ENCODE data around the gene RAB14.
A peak's percentile ranks its signal among the peaks of the same experiment; 100 is the strongest.

RAB14 gene

DNA sequence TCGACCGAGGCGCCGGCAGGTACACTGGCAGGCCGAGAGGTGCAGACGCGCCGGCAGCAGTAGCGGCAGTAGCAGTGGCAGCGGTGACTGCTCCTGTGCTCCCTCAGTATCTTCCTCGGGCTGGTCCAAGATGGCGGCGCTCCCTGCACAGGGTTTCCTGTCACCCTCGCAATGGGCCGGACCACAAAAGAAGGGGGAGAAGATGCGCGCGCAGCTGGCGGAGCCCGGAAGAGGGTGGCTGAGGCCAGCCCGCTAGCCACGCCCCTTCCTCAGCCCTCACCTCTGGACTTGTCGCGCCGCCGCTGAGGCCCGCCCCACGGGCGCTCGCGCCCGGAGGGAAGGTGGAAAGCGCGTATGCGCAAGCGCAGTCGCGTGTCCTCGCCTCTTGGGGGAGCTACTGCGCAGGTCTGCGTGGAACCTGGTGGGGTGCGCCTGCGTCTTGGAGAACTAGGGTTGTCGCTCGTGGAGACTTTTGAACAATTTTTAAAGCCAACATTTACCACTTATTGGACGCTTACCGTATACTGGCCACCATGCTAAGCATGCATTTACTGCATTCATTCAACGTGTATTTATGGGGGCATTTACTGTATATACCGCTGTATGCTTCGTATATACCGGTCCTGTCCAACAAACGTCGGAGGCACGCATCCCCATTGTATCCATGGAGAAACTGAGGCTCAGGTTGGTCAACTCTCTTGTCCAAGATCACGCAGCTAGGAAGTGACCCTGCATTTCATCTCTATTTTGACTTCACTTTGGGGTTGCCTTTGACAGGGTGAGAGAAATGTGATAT is at the start of gene RAB14:
Gene RAB14, minus strand, starts transcription at position 132 of the 796 bp plus-strand sequence. CDS start 8,457 bp downstream, outside the sequence.
- DNase-seq = peak; percentile 95
- in situ Hi-C loops (cut with HindIII; ENCODE audit: low pct_ligation_motif_present, low pct_unique_long_range_greater_than_20kb, low sequenced_read_pairs) = no loop called here

DNA sequence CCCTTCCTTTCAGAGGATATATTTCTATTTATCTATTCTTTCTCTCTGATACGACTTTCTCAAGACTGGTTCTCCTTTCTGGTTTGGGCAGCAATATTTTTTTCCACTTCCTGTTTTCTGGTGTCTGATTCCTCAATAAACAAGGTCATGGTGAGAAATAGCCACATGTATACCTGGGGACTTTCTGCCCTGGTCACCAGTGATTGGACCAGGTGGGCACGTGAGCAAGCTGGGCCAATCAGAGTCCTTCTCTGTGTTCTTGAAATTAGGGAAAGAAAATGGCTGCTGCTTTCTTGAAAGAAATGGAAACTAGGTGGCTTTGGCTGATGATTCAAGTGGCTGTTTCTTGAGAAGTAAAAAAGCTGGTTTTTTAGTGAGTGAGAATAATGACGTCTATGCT is 47.9 kb upstream of the RAB14 start:
- in situ Hi-C loops (cut with HindIII; ENCODE audit: low pct_ligation_motif_present, low pct_unique_long_range_greater_than_20kb, low sequenced_read_pairs) = no loop called here
- no peak for DNase-seq

DNA sequence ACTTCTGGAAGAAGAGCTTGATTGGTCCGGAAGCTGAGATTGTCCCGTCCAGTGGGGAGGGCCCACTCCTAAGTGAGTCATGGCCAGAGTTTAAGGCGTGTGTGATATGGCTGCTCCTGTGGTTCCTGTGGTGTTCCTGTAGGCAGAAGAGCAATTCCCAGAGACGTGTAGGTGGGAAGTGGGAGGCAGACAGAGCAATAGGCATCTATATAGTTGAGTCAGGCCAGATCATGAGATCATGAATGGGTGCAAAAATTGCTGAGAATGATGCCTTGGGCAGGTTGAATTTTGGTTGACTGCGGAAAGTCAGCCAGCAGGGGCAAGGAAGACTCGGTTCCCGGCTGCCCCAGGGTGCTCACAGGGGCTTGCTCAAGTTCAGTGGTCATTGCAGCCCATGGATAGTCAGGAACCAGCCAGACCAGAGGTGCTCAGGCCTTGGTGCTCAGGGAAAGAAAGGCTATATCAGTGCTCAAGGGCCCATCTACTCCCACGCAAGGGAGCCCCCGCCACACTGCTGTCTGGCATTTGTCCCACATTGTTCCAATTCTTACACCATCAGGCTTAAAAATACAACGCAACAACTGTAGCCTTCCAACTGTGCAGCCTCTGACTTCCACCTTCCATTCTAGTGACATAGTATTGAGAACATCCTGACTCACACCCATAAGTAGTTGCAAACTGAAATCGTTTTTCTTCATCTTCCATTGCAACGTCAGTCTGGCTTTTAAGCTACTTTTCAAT is 45.3 kb upstream of the RAB14 start:
- in situ Hi-C loops (cut with HindIII; ENCODE audit: low pct_ligation_motif_present, low pct_unique_long_range_greater_than_20kb, low sequenced_read_pairs) = no loop called here
- DNase-seq = no peak

DNA sequence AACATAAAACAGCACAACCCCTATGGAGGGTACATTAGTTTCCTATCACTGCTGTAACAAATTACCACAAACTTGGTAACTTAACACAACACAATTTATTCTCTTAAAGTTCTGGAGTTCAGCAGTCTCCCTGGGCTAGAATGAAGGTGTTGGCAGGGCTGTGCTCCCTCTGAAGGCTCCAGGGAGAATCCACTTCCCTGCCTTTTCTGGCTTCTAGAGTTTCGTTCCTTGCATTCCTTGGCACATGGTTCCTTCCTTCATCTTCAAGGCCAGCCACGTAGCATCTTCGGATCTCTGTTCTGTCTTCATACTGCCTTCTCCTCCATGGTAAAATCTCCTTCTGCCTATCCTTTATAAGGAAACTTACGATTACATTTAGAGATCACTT is 41.3 kb upstream of the RAB14 start:
- no peak for DNase-seq
- in situ Hi-C loops (cut with HindIII; ENCODE audit: low pct_ligation_motif_present, low pct_unique_long_range_greater_than_20kb, low sequenced_read_pairs) = no loop called here

DNA sequence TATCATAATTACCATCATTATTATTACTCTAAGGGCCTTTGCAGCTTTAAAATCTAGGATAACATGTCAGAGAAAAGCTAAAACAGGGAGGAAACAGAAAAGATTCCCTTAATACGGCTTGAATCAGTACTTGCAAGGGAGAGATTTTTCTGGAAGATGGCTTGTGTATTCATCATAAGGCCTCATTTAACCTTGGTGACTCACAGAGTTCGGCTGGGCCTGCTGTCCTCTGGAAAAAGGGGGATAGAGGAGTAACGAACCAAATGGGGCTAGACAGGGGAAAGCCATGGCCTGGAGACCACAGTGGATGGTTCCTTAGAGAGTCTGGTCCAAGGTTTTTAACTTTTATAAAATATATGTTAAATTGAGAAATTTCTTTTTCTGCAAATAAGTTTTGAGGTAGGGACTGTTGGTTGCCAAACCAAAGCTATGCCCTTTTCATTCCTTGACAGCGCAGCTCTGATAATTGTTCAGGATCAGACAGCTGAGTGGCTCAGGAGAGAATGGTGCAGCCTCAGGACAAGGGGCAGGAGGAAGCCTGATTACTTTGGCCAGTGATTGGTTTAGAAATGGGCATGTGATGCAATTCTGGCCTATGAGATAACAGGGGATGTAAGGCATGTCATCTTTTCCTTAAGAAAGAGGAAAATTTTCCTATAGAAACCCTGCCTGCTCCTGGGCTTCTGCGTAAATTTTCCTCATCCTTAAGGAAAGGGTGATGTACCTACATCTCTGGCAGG is 40.7 kb upstream of the RAB14 start:
- in situ Hi-C loops (cut with HindIII; ENCODE audit: low pct_ligation_motif_present, low pct_unique_long_range_greater_than_20kb, low sequenced_read_pairs) = no loop called here
- DNase-seq = no peak

DNA sequence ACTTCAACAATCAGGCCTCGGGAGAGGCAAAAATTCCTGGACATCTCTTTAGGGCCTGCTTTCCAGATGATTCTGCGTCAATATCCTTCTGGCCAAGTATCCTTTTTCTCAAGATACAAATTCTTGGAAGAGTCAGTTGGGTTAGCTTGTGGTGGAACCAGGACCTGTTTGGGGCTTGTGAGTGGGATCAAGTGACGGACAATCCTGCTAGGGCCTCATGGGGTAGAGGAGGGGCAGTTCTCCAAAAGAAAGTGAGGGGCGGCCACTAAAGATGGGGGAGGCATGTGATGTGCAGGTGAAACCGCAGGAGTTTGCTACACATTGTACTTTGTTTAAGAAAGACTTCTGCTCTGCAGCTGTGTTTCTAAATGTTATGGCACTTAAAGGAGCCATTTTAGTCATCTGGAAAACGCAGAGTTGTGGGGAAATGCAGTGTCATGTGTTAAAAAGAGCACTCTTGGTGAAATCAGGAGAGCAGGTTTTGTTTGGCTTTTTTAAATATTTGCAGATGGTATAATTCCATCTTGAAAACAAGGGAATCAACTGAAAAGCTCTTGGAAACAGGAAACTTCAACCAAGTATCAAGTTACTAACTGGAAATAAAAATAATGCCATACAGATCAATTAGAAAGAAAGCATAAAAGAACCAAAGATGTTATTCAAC is 38.9 kb upstream of the RAB14 start:
- DNase-seq = no peak
- in situ Hi-C loops (cut with HindIII; ENCODE audit: low pct_ligation_motif_present, low pct_unique_long_range_greater_than_20kb, low sequenced_read_pairs) = no loop called here

DNA sequence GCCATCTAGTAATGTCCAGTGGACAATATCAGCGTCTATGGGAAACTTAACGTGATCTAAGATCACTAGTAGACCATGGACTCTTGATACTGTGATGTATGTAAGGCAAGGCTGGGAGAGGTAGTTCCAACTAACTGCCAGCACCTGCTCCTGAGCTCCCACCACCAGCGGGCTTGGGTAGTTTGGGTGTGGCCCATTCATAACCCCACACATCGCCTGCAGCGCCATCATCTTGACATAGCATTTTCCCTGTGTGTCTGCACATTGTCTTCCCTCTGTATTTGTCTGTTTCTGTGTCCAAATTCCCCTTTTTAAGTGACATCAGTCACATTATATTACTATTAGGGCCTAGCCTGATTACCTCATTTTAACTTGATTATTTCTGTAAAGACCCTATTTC is 38.2 kb upstream of the RAB14 start:
- in situ Hi-C loops (cut with HindIII; ENCODE audit: low pct_ligation_motif_present, low pct_unique_long_range_greater_than_20kb, low sequenced_read_pairs) = no loop called here
- no peak for DNase-seq

DNA sequence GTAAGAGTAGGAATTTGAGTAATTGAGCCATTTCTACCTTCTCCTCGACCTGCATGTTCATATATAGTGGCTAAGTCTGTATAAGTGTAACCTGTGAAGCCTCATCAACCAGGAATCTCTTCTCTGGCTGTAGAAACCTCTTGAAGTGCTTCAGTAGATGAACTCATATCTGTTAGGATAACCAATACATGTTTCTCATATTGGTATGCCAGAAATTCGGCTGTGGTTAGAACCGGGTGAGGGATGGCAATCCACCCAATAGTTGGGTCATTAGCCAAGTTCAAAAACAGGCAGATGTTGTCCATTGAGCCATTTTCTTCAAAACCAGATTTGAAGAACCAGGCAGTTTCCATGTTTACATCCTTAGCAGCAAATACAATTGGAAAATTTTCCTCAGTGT is 37.4 kb upstream of the RAB14 start:
- no peak for DNase-seq
- in situ Hi-C loops (cut with HindIII; ENCODE audit: low pct_ligation_motif_present, low pct_unique_long_range_greater_than_20kb, low sequenced_read_pairs) = no loop called here

DNA sequence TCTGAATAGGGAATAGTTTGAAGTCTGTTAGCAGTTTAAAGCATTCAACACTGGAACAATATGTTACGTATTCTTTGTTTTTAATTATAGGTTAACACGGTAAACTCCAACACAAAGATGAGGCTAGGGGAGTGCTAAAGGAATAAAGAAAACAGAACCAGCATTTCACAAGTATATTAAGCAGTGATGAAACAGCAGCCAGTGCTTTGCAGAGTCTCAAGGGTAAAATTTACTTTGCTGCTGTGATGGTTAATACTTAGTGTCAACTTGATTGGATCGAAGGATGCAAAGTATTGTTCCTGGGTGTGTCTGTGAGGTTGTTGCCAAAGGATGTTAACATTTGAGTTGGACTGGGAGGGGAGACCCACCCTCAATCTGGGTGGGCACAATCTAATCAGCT is 36.2 kb upstream of the RAB14 start:
- in situ Hi-C loops (cut with HindIII; ENCODE audit: low pct_ligation_motif_present, low pct_unique_long_range_greater_than_20kb, low sequenced_read_pairs) = no loop called here

DNA sequence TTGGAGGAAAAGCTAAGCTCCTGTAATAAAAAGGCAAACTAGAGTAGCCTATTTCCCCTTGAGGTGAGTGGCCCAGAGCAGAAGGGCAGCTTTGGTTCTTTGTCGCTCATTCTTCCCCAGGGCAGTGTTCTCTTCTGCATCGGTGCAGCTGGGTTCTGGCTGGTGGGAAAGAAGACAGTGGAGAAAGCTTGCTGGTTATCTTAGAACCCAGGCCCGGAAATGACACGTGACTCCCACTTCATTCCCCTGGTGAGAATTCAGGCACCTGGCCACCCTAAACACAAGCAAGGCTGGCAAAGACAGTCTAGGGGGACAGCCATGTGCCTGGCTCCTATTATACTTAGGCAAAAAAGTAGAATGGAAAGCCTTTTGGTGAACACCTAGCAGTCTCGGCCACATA is 33.8 kb upstream of the RAB14 start:
- no peak for DNase-seq
- in situ Hi-C loops (cut with HindIII; ENCODE audit: low pct_ligation_motif_present, low pct_unique_long_range_greater_than_20kb, low sequenced_read_pairs) = no loop called here

More for the DNA sequence above, 36.2 kb upstream of the RAB14 start:
- no peak for DNase-seq

DNA sequence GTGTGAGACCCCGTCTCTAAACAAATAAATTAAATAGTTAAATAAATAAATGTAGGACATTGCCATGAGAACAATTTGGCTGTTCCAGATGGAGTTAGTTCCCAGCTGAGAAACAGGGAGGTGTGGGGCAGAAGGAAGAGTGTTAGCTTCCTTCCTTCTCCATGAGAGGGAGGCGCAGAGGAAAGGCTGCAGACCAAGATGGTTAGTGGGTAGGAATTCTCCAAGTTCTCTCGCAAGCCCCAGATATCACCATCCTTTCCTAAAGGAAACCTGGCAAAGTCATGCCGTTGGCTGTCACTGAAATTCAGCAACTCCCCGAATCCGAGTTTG is 33.1 kb upstream of the RAB14 start:
- in situ Hi-C loops (cut with HindIII; ENCODE audit: low pct_ligation_motif_present, low pct_unique_long_range_greater_than_20kb, low sequenced_read_pairs) = no loop called here
- no peak for DNase-seq

DNA sequence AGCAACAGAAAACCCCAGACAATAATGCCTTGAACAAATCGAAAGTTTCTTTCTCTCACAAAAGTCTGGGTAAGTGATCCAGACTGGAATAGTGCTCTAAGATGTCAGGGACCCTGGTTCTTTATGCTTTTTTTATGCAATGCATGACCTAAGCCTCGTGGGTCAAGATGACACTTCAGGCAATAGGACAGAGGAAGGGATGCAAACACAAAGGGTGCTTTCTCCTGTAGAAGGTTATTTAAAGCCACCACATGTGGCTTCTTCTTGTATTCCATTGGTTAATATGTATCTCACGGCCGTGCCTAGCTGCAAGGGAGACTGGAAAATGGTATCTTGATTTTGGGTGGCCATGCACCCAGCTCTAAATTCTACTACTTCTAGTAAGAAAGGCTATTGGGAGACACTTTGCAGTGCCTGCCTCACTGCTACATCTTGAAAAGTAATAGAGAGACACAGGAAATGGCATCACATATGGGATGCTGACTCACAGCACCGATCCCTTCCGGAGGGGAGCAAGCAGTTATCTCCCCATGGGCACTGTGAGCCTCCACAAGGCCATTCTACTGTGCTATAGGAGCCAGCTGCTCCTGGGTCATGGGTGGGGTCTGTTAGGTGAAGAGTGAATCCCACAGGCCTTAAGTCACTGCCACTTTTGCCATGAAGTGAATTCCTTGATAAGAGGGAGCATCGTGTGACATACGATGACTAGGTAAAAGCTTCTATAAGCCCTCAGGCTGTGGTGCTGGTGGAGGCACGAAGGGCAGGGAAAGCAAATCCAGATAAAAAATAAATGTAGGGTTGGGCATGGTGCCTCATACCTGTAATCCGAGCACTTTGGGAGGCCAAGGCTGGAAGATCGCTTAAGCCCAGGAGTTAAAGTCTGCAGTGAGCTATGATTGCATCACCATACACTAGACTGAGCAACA is 32.5 kb upstream of the RAB14 start:
- in situ Hi-C loops (cut with HindIII; ENCODE audit: low pct_ligation_motif_present, low pct_unique_long_range_greater_than_20kb, low sequenced_read_pairs) = no loop called here
- DNase-seq = no peak

DNA sequence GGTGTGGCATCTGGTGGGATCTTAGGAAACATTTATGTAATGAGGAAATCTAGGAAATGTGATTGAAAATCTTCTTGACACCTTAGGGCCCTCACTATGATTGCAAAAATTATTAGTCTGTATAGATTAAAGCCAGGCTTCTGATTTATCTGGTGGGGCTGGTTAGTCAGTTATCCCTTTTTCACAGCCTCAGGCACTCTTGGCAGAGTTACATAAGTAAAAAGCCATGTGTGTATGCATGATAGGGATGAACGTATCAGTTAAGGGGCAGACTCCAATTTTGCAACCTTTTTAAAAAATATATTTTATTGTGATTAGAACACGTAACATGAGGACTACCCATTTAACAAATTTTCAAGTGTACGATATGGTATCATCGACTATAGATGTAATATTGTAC is 30.6 kb upstream of the RAB14 start:
- no peak for DNase-seq
- in situ Hi-C loops (cut with HindIII; ENCODE audit: low pct_ligation_motif_present, low pct_unique_long_range_greater_than_20kb, low sequenced_read_pairs) = no loop called here

DNA sequence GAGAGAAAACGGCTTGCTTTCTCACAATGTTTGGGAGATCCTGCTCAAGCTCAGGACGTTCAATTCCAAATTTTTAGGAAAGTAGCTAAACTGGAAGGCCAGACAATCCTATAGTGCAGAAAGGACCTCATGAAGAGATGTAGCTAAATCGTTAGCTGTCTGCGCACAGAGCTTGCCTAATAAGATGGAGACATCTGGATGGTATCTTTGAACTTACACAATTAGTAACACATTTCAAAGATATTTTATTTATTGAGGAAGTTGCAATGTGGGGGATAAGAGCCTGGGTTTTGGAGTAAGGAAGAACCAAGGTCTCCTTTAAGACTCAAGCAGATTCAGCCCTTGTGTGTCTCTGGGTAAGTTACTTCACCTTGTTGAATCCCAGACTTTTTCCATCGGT is 28.6 kb upstream of the RAB14 start:
- in situ Hi-C loops (cut with HindIII; ENCODE audit: low pct_ligation_motif_present, low pct_unique_long_range_greater_than_20kb, low sequenced_read_pairs) = no loop called here
- DNase-seq = no peak

DNA sequence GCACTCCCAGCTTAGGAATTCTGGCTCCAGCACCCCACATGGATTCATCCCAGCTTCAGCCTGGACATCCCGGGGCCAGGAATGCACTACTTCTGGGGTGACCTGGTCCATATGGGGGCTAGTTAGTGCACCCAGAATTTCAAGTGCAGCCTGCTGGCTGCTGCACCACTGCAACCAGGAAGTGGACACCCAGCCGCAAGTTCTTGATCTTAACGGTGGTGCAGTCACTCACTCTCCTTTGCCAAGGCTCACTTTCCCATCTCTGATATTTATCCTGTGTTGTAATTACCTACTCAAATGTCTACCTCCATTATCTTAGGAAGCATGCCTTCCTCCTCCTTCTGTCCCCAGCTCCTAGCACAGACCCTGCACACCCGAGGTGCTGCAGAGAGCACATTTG is 26.2 kb upstream of the RAB14 start:
- in situ Hi-C loops (cut with HindIII; ENCODE audit: low pct_ligation_motif_present, low pct_unique_long_range_greater_than_20kb, low sequenced_read_pairs) = no loop called here
- DNase-seq = no peak

DNA sequence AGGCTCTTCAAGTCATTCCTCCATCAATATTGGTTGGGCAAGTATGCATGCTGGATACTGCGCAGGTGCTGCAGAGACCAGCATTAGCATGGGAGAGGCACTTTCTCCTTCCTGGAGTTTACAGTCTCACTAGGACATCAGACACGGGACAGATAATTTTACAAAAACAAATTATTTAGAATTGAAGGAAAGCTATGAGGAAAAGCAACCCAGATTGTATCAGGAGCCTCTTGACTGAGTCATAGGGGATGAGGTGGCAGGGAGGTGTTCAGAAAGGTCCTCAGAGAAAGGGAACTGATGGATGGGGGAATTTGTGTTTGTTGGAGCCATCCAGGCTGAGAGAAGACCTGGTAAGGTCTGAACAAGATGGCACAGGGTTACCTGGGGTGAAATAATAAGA is 24.5 kb upstream of the RAB14 start:
- DNase-seq = no peak
- in situ Hi-C loops (cut with HindIII; ENCODE audit: low pct_ligation_motif_present, low pct_unique_long_range_greater_than_20kb, low sequenced_read_pairs) = no loop called here

DNA sequence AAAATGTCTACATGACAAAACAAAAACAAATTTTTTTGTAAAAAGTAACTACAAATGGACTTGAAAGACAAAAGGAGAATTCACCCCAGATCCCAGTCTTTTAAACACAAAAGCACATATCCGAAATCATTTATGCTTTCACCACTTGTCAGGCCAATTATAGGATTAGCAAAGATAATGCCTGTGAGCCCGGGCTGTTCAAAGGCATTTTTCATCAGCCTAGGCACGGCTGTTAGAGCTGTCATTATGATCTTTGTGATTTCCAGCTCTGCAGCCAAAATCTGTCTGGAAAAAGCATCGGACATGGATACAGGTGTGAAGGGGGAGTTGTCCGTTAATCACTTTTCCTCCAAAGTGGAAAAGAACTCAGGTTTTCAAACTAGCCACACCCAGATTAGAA is 23.6 kb upstream of the RAB14 start:
- no peak for DNase-seq
- in situ Hi-C loops (cut with HindIII; ENCODE audit: low pct_ligation_motif_present, low pct_unique_long_range_greater_than_20kb, low sequenced_read_pairs) = no loop called here

DNA sequence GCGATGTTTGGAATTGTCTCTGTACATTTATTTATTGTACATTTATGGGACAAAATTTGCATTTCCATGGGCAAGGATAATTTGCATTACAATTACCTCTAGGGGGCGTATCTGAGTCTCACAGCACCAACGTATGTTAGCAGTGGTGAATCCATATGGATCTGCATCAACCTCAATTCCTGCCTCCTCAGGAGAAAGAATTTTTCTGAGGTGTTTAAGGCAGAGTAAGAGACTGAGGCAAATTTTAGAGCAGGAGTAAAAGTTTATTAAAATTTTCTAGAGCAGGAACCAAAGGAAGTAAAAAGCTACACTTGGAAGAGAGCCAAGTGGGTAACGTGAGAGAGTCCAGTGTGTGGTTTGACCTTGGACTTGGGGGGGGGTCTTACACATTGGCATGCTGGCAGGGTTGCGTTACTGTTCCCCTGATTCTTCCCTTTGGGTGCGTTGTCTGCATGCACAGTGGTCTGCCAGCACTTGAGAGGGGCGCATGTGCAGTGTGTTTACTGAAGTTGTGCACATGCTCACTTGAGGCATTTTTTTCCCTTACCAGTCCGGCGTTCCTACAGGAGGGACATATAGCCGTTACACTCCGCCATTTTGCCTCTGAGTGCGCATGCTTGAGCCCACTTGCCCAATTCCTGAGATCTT is 21.0 kb upstream of the RAB14 start:
- peak; percentile 55 for DNase-seq
- in situ Hi-C loops (cut with HindIII; ENCODE audit: low pct_ligation_motif_present, low pct_unique_long_range_greater_than_20kb, low sequenced_read_pairs) = no loop called here
